ENCODE measurements around the gene UGGT2. TPM values are rescaled to one million over a fixed set of nuclear protein-coding genes. Genes with fewer than 3 reads are reported as not detected.
"Not testable (repeated sequence)": the region's sequence is repeated elsewhere in the genome, so short reads cannot be mapped to it uniquely, and the experiment has no call there.

Gene UGGT2
- total RNA-seq, 1 donor from 2014 or later, result 17.4 TPM

- DNase-seq (ENCODE audit: low read depth), result no peak
- no peak overlapping the region for H3K4me3 ChIP-seq (ENCODE audit: low read depth, low read length)
- no peak for TF ChIP-seq CTCF (conservative IDR thresholded peaks at IDR 0.05; ENCODE audit: low read depth, low read length)
Measured at GRCh38 chr13:95788100-95788463, 265.1 kb downstream of the UGGT2 start.

- no peak overlapping the region for H3K4me3 ChIP-seq (ENCODE audit: low read depth, low read length)
- no peak for DNase-seq (ENCODE audit: low read depth)
- no peak for TF ChIP-seq CTCF (conservative IDR thresholded peaks at IDR 0.05; ENCODE audit: low read depth, low read length)
Measured at GRCh38 chr13:95787356-95788099, 265.7 kb downstream of the UGGT2 start.

GRCh38 chr13:95784900-95785290 lies 268.3 kb downstream of the UGGT2 start:
- no peak overlapping the region for H3K4me3 ChIP-seq (ENCODE audit: low read depth, low read length)
- DNase-seq (ENCODE audit: low read depth), result no peak
- no peak for TF ChIP-seq CTCF (conservative IDR thresholded peaks at IDR 0.05; ENCODE audit: low read depth, low read length)

GRCh38 chr13:95784161-95784899 lies 268.9 kb downstream of the UGGT2 start:
- H3K4me3 ChIP-seq (ENCODE audit: low read depth, low read length), result no peak overlapping the region
- no peak for TF ChIP-seq CTCF (conservative IDR thresholded peaks at IDR 0.05; ENCODE audit: low read depth, low read length)
- DNase-seq (ENCODE audit: low read depth), result peak; percentile 64

GRCh38 chr13:95783747-95784146 lies 269.5 kb downstream of the UGGT2 start:
- TF ChIP-seq CTCF (conservative IDR thresholded peaks at IDR 0.05; ENCODE audit: low read depth, low read length), result no peak
- H3K4me3 ChIP-seq (ENCODE audit: low read depth, low read length), result no peak overlapping the region
- DNase-seq (ENCODE audit: low read depth), result no peak

- H3K4me3 ChIP-seq (ENCODE audit: low read depth, low read length); DNase-seq (ENCODE audit: low read depth): not testable (repeated sequence)
Measured at GRCh38 chr13:95781940-95782339, 271.3 kb downstream of the UGGT2 start.

GRCh38 chr13:95781016-95781415 lies 272.2 kb downstream of the UGGT2 start:
- no peak for DNase-seq (ENCODE audit: low read depth)
- H3K4me3 ChIP-seq (ENCODE audit: low read depth, low read length), result no peak overlapping the region
- no peak for TF ChIP-seq CTCF (conservative IDR thresholded peaks at IDR 0.05; ENCODE audit: low read depth, low read length)
